ENCODE data around the gene SGTA. TPM values are rescaled to one million over a fixed set of nuclear protein-coding genes. Genes with fewer than 3 reads are reported as not detected.

SGTA gene
- polyA plus RNA-seq, 1 donor (not counting 4 experiments of a cell fraction or from before 2014, with no cell fraction given): 36.1 TPM

- Histone ChIP-seq H3K36me3 (ENCODE audit: control insufficient read depth in 2 of 2, extremely low read depth in 1 of 2, insufficient read depth in 2 of 2, low read length in 2 of 2) (peaks cover 37 to 40% of the 10 kb centered on the region in 2 experiments), H3K79me2 (ENCODE audit: control insufficient read depth, insufficient read depth, low read length) (peaks cover 13% of the 10 kb centered on the region), H3K9ac (ENCODE audit: control insufficient read depth, extremely low read depth, insufficient read depth, low read length) (no peak overlapping the region), H3K9me1 (ENCODE audit: control insufficient read depth, extremely low read depth, insufficient read depth, low read length) (no peaks in the 10 kb centered on the region), H2AFZ (ENCODE audit: control insufficient read depth, low read length) (no peak overlapping the region), H3K4me1 (ENCODE audit: control insufficient read depth, extremely low read depth, insufficient read depth, low read length) (no peaks in the 10 kb centered on the region), H3K4me2 (ENCODE audit: control insufficient read depth, extremely low read depth, insufficient read depth, low read depth, low read length) (no peak overlapping the region), H4K20me1 (ENCODE audit: control insufficient read depth, extremely low read depth, insufficient read depth, low read length) (peaks cover 3% of the 10 kb centered on the region), H3K9me3 (ENCODE audit: control insufficient read depth, low read depth, low read length) (no peaks in the 10 kb centered on the region), H3K4me3 (ENCODE audit: control insufficient read depth in 2 of 3, extremely low read depth in 1 of 3, insufficient read depth in 2 of 3, low read depth in 1 of 3, low read length in 3 of 3) (no peak overlapping the region), H3K27me3 (ENCODE audit: control insufficient read depth, extremely low read depth, insufficient read depth, low read length) (no peaks in the 10 kb centered on the region), H3K27ac (ENCODE audit: control insufficient read depth, insufficient read depth, low read length) (no peak overlapping the region)
- FAIRE-seq (no peak), DNase-seq (ENCODE audit: low read depth, low spot score) (no peak)
- dilution Hi-C loops (cut with MboI; ENCODE audit: extremely low pct_ligation_motif_present, low sequenced_read_pairs): no loop called here
- TF ChIP-seq CTCF (optimal IDR thresholded peaks at IDR 0.05 in 1 of 3, IDR thresholded peaks at IDR 0.05 in 1 of 3, conservative IDR thresholded peaks at IDR 0.05 in 1 of 3; ENCODE audit: extremely low read depth in 1 of 3, insufficient read depth in 2 of 3, low read length in 3 of 3): no peak
- TF ChIP-seq EZH2 (IDR thresholded peaks at IDR 0.05; ENCODE audit: low read length): no peak
These were observed 19.4 kb downstream of the SGTA start for GRCh38 chr19:2763687-2764086.

DNA sequence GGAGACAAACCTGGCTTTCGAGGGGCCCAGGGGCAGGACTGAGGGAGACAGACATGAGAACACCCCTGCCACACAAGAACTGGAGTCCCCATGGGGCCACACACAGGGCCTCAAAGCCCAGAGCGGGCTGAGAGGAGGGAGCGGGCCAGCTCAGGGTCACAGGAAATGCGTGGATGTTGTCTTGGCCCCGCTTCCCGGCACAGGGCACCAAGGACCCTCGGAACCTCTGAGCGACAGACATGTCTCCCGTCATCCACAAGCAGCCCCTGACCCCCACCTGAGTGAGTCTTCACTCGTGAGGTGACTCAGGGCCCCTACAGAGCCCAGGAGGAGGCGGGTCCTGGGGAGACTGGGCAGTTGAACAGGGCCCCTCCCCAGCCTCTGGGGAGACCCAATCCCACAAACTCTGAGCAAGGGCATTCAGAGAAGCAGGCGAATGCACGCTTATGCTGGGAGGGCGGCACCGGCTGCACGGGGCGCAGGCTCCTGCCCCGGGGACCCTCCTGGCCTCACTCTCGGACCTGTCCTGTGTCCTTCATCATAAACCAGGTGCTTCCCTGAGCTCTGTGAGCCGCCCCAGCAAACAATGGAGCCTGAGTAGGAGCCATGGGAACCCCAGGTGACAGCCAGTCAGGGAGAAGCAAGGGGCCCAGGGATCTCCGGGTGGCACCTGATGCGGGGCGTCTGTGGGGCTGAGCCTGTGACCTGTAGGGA, 20.1 kb downstream of the SGTA start:
- H3K36me3 ChIP-seq (ENCODE audit: control insufficient read depth in 2 of 2, extremely low read depth in 1 of 2, insufficient read depth in 2 of 2, low read length in 2 of 2): peaks cover 32 to 42% of the 10 kb centered on the region in 2 experiments
- no peaks in the 10 kb centered on the region for H3K4me1 ChIP-seq (ENCODE audit: control insufficient read depth, extremely low read depth, insufficient read depth, low read length)
- no peaks in the 10 kb centered on the region for H3K9me1 ChIP-seq (ENCODE audit: control insufficient read depth, extremely low read depth, insufficient read depth, low read length)
- no peaks in the 10 kb centered on the region for H3K9me3 ChIP-seq (ENCODE audit: control insufficient read depth, low read depth, low read length)
- dilution Hi-C loops (cut with MboI; ENCODE audit: extremely low pct_ligation_motif_present, low sequenced_read_pairs): no loop called here
- no peaks in the 10 kb centered on the region for H3K27me3 ChIP-seq (ENCODE audit: control insufficient read depth, extremely low read depth, insufficient read depth, low read length)
- no peak overlapping the region for H3K4me3 ChIP-seq (ENCODE audit: control insufficient read depth in 2 of 3, extremely low read depth in 1 of 3, insufficient read depth in 2 of 3, low read depth in 1 of 3, low read length in 3 of 3)
- H3K79me2 ChIP-seq (ENCODE audit: control insufficient read depth, insufficient read depth, low read length): peaks cover 6% of the 10 kb centered on the region
- H3K9ac ChIP-seq (ENCODE audit: control insufficient read depth, extremely low read depth, insufficient read depth, low read length): no peak overlapping the region
- no peak for DNase-seq (ENCODE audit: low read depth, low spot score)
- TF ChIP-seq EZH2 (IDR thresholded peaks at IDR 0.05; ENCODE audit: low read length) (no peak), CTCF (optimal IDR thresholded peaks at IDR 0.05 in 1 of 3, IDR thresholded peaks at IDR 0.05 in 1 of 3, conservative IDR thresholded peaks at IDR 0.05 in 1 of 3; ENCODE audit: extremely low read depth in 1 of 3, insufficient read depth in 2 of 3, low read length in 3 of 3) (no peak)
- no peak overlapping the region for H3K4me2 ChIP-seq (ENCODE audit: control insufficient read depth, extremely low read depth, insufficient read depth, low read depth, low read length)
- peaks cover 3% of the 10 kb centered on the region for H4K20me1 ChIP-seq (ENCODE audit: control insufficient read depth, extremely low read depth, insufficient read depth, low read length)
- FAIRE-seq: no peak
- H2AFZ ChIP-seq (ENCODE audit: control insufficient read depth, low read length): no peak overlapping the region
- H3K27ac ChIP-seq (ENCODE audit: control insufficient read depth, insufficient read depth, low read length): no peak overlapping the region

Data from keratinocyte (primary cell).